HFFc6 (cell line): Measurements from ENCODE around the gene PFKP. TPM values are rescaled to one million over a fixed set of nuclear protein-coding genes. Genes with fewer than 3 reads are reported as not detected.

ENCODE experiments used
- DNase-seq: peaks from one replicate; pipeline ENCODE4 v3.0.0-alpha.2; 2018
- H3K27ac Mint-ChIP-seq: 2 replicates; pipeline ENCODE4 v1.8.0; 2020; ENCODE audit warnings: mild to moderate bottlenecking, mixed read lengths
- H3K27me3 Mint-ChIP-seq: 2 replicates; pipeline ENCODE4 v1.8.0; 2021; ENCODE audit warnings: mild to moderate bottlenecking, moderate library complexity, mixed read lengths; ENCODE audit not compliant: insufficient read depth
- H3K36me3 Mint-ChIP-seq: 2 replicates; pipeline ENCODE4 v1.8.0; 2021; ENCODE audit warnings: low read depth, mixed read lengths
- H3K4me1 Mint-ChIP-seq: 2 replicates; pipeline ENCODE4 v1.8.0; 2020; ENCODE audit warnings: low read depth, mixed read lengths
- H3K4me3 Mint-ChIP-seq: 2 replicates; pipeline ENCODE4 v1.8.0; 2020; ENCODE audit warnings: mild to moderate bottlenecking, moderate library complexity, mixed read lengths
- H3K9me3 Mint-ChIP-seq: 2 replicates; pipeline ENCODE4 v1.8.0; 2020; ENCODE audit warnings: mild to moderate bottlenecking, mixed read lengths
- total RNA-seq, 6 experiments: library from RNA; stranded (reverse); fragmentation: NEBNext Ultra II Directional; extraction: Animal tissue kit (Norgen Biotek cat#: 25700); gene quantifications; 2 replicates in 1 of 6; 3 replicates in 5 of 6; pipeline ENCODE4 v1.2.3, GENCODE V29; 2021
- TF ChIP-seq, protein P1 (sequence below): fragments of 200-600 bp; sonication (generic); IDR thresholded peaks from 2 replicates; pipeline ENCODE4 v1.5.0; 2021; ENCODE audit warnings: antibody characterized with exemption, mild to moderate bottlenecking

PFKP gene
- total RNA-seq, 6 experiments from 2014 or later, result 131 to 173 (median 161) TPM

DNA sequence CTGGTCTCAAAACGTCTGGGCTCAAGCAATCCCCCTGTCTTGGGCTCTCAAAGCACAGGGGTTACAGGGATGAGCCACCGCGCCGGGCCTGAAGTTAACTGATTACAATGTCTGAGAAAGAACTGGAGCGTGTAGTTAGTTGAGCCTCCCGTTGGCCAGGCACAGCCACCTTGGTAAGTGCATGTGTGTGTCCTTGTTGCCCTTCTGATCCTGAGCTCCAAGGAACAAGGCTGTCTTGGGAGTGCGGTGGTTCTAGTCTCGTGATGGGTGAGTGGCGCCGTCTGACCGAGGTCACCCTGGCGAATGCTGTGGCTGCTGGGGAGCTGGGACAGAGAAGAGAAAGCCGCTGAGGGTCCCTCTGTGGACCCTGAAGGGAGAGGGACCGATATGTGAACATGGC, 54.7 kb downstream of the PFKP start:
- no peak overlapping the region for H3K4me3 Mint-ChIP-seq
- TF ChIP-seq, protein P1, sequence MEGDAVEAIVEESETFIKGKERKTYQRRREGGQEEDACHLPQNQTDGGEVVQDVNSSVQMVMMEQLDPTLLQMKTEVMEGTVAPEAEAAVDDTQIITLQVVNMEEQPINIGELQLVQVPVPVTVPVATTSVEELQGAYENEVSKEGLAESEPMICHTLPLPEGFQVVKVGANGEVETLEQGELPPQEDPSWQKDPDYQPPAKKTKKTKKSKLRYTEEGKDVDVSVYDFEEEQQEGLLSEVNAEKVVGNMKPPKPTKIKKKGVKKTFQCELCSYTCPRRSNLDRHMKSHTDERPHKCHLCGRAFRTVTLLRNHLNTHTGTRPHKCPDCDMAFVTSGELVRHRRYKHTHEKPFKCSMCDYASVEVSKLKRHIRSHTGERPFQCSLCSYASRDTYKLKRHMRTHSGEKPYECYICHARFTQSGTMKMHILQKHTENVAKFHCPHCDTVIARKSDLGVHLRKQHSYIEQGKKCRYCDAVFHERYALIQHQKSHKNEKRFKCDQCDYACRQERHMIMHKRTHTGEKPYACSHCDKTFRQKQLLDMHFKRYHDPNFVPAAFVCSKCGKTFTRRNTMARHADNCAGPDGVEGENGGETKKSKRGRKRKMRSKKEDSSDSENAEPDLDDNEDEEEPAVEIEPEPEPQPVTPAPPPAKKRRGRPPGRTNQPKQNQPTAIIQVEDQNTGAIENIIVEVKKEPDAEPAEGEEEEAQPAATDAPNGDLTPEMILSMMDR, result no peak
- DNase-seq, result no peak
- peaks cover 7% of the 10 kb centered on the region for H3K27me3 Mint-ChIP-seq
- no peaks in the 10 kb centered on the region for H3K9me3 Mint-ChIP-seq
- H3K36me3 Mint-ChIP-seq, result peaks cover 41% of the 10 kb centered on the region
- H3K27ac Mint-ChIP-seq, result no peak overlapping the region; the same call in 1 of the 2 replicates
- H3K4me1 Mint-ChIP-seq, result peaks cover 8% of the 10 kb centered on the region; the same call in 1 of the 2 replicates

- Mint-ChIP-seq H3K36me3 (peaks cover 46% of the 10 kb centered on the region), H3K27ac (peak overlapping the region; percentile 30), H3K27me3 (peaks cover 7% of the 10 kb centered on the region), H3K4me1 (peaks cover 8% of the 10 kb centered on the region; the same call in 1 of the 2 replicates), H3K4me3 (no peak overlapping the region), H3K9me3 (no peaks in the 10 kb centered on the region)
- TF ChIP-seq, protein P1, result no peak
- peak; percentile 8 for DNase-seq
Measured at GRCh38 chr10:3122486-3123205, 55.3 kb downstream of the PFKP start.

GRCh38 chr10:3123571-3124411, 56.4 kb downstream of the PFKP start:
- Mint-ChIP-seq H3K36me3 (peaks cover 47% of the 10 kb centered on the region), H3K27me3 (peaks cover 7% of the 10 kb centered on the region), H3K9me3 (no peaks in the 10 kb centered on the region), H3K27ac (no peak overlapping the region), H3K4me1 (peaks cover 8% of the 10 kb centered on the region; the same call in 1 of the 2 replicates), H3K4me3 (no peak overlapping the region)
- no peak for DNase-seq
- TF ChIP-seq, protein P1, result no peak

- no peaks in the 10 kb centered on the region for H3K9me3 Mint-ChIP-seq
- peaks cover 49% of the 10 kb centered on the region for H3K36me3 Mint-ChIP-seq
- no peak overlapping the region for H3K27ac Mint-ChIP-seq
- H3K4me3 Mint-ChIP-seq, result no peak overlapping the region
- H3K4me1 Mint-ChIP-seq, result peaks cover 8% of the 10 kb centered on the region; the same call in 1 of the 2 replicates
- no peak for DNase-seq
- H3K27me3 Mint-ChIP-seq, result peaks cover 7% of the 10 kb centered on the region
- TF ChIP-seq, protein P1, result no peak
Measured at GRCh38 chr10:3124412-3125175, 57.2 kb downstream of the PFKP start.

DNA sequence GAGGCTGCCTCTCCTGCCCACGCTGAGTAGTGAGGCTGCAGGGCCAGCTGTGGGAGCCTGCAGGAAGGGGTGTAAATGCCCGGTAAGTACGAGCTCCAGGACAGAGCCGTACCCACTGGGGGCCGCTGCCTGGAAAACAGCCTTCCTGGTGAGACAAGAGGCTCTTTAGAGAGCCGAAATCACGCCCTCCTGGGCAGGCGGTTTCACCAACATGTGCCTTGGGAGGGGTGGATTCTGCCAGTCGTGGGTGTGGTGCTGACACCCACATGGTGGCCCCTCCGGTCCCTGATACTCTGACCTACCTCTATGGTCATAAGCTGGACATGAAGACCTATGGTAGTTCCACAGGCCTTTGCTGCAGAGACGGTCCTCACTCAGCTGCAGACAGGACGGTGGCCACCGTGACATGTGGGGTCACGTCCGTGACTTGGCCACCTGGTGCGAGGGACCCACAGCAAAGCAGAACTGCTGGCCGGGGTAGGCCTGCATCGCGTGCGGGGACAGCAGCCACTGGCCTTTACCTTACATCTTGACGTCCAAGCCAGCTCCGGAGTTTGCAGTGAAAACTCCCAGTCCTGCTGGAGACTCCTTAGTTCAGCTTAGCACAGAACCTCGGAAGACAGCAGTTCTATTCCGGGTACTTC, 58.3 kb downstream of the PFKP start:
- H3K9me3 Mint-ChIP-seq, result no peaks in the 10 kb centered on the region
- TF ChIP-seq, protein P1, result no peak
- peaks cover 8% of the 10 kb centered on the region; the same call in 1 of the 2 replicates for H3K4me1 Mint-ChIP-seq
- no peak for DNase-seq
- H3K36me3 Mint-ChIP-seq, result peaks cover 49% of the 10 kb centered on the region
- H3K27ac Mint-ChIP-seq, result no peak overlapping the region
- H3K4me3 Mint-ChIP-seq, result no peak overlapping the region
- H3K27me3 Mint-ChIP-seq, result peaks cover 7% of the 10 kb centered on the region
